T-cell (primary cell): ENCODE results near the gene BCAS3. TPM values are rescaled to one million over a fixed set of nuclear protein-coding genes. Genes with fewer than 3 reads are reported as not detected.
"Not testable (repeated sequence)": the region's sequence is repeated elsewhere in the genome, so short reads cannot be mapped to it uniquely, and the experiment has no call there.

ENCODE experiments used
- ATAC-seq, 4 experiments: fragments of 200-7000 bp in 3 of 4; fragments of 150-1000 bp in 1 of 4; cut with Tn5 transposase; replicated peaks in 1 of 4; 1 replicate in 3 of 4; 2 replicates in 1 of 4; pipeline ENCODE4 v1.10.0; 2021; ENCODE audit warnings: moderate library complexity in 3 of 4, mild to moderate bottlenecking in 2 of 4, moderate number of reproducible peaks in 1 of 4
- CTCF ChIA-PET, 2 donors: fragments of 300-600 bp; sonication (Branson Sonifier 250); formaldehyde crosslinking; loops; one replicate each; lab custom pipeline; 2022; ENCODE audit warnings: antibody characterized with exemption in 2 of 2; lab: Charles Lee
- POLR2A ChIA-PET, 2 donors: fragments of 300-600 bp; sonication (Branson Sonifier 250); formaldehyde crosslinking; loops; one replicate each; lab custom pipeline; 2022; ENCODE audit warnings: antibody characterized with exemption in 2 of 2; lab: Charles Lee
- DNase-seq, 35 experiments: peaks; one replicate each; pipeline versions ENCODE4 v3.0.0 to v3.0.0-alpha.2; 2013 to 2023
- H3K27ac ChIP-seq: one replicate; pipeline ENCODE4 v1.5.1; 2013; ENCODE audit warnings: low read length
- H3K27me3 ChIP-seq, 2 experiments: replicated peaks in 1 of 2; 1 replicate in 1 of 2; 2 replicates in 1 of 2; pipeline versions ENCODE4 v1.6.1 to v1.7.0; 2013; ENCODE audit warnings: low read length in 1 of 2, mixed read lengths in 1 of 2; ENCODE audit not compliant: control insufficient read depth in 2 of 2, insufficient read depth in 2 of 2; ENCODE audit errors: extremely low read depth in 1 of 2
- H3K36me3 ChIP-seq, 2 donors: 1 replicate in 1 of 2; 2 replicates in 1 of 2; pipeline versions ENCODE4 v1.6.1 to v1.7.0; 2013; ENCODE audit warnings: low read length in 1 of 2; ENCODE audit not compliant: control insufficient read depth in 2 of 2, insufficient read depth in 1 of 2; ENCODE audit errors: extremely low read depth in 1 of 2
- H3K4me1 ChIP-seq, 2 experiments: 1 replicate in 1 of 2; 2 replicates in 1 of 2; pipeline versions ENCODE4 v1.6.1 to v1.7.0; 2013; ENCODE audit warnings: low read length in 2 of 2, mixed read lengths in 1 of 2; ENCODE audit not compliant: insufficient read depth in 2 of 2, control insufficient read depth in 1 of 2; ENCODE audit errors: extremely low read depth in 1 of 2
- H3K4me3 ChIP-seq, 2 donors: 1 replicate in 1 of 2; 2 replicates in 1 of 2; pipeline versions ENCODE4 v1.5.1 to v1.7.0; 2013; ENCODE audit warnings: mild to moderate bottlenecking in 2 of 2, low read length in 1 of 2, moderate library complexity in 1 of 2; ENCODE audit not compliant: control insufficient read depth in 1 of 2; ENCODE audit errors: extremely low read depth in 1 of 2
- H3K9me3 ChIP-seq: 2 replicates; pipeline ENCODE4 v1.7.0; 2013
- H3K27ac Mint-ChIP-seq, 2 donors: one replicate each; pipeline ENCODE4 v1.8.0; 2020 to 2021; ENCODE audit warnings: mild to moderate bottlenecking in 2 of 2, mixed read lengths in 2 of 2
- H3K27me3 Mint-ChIP-seq, 2 donors: one replicate each; pipeline ENCODE4 v1.8.0; 2021 to 2022; ENCODE audit warnings: mixed read lengths in 2 of 2
- H3K36me3 Mint-ChIP-seq: one replicate; pipeline ENCODE4 v1.8.0; 2021; ENCODE audit warnings: mixed read lengths
- H3K4me1 Mint-ChIP-seq, 3 donors: one replicate each; pipeline ENCODE4 v1.8.0; 2020 to 2022; ENCODE audit warnings: mixed read lengths in 3 of 3, mild to moderate bottlenecking in 1 of 3
- H3K4me3 Mint-ChIP-seq, 3 donors: one replicate each; pipeline ENCODE4 v1.8.0; 2020 to 2022; ENCODE audit warnings: mild to moderate bottlenecking in 3 of 3, mixed read lengths in 3 of 3, moderate library complexity in 3 of 3
- H3K9me3 Mint-ChIP-seq, 3 donors: one replicate each; pipeline ENCODE4 v1.8.0; 2020 to 2022; ENCODE audit warnings: mixed read lengths in 3 of 3
- WGBS: methylation state at CpG from one replicate; pipeline ENCODE4 v1.1.5; 2013; ENCODE audit warnings: missing lambda C conversion rate; ENCODE audit not compliant: insufficient coverage; 5-methylcytosine and 5-hydroxymethylcytosine counted together
- total RNA-seq, 35 experiments: library from RNA in 6 of 35; stranded (reverse) in 6 of 35; fragments of 120-200 nt in 1 of 35; gene quantifications; one replicate each; pipeline versions ENCODE4 v1.2.1 to v1.2.4 and lab custom pipeline; 2013 to 2026

BCAS3 gene
- total RNA-seq, 5 donors from 2014 or later (not counting 1 experiment from before 2014, with no cell fraction given), result 33.8 to 57.8 (median 38.1) TPM

- H3K9me3 Mint-ChIP-seq, H3K4me3 ChIP-seq, DNase-seq, H3K27me3 Mint-ChIP-seq, ATAC-seq, H3K27me3 ChIP-seq, CTCF ChIA-PET, H3K36me3 ChIP-seq, H3K4me1 ChIP-seq, H3K4me3 Mint-ChIP-seq, H3K9me3 ChIP-seq, H3K4me1 Mint-ChIP-seq, POLR2A ChIA-PET, H3K27ac ChIP-seq, H3K27ac Mint-ChIP-seq, H3K36me3 Mint-ChIP-seq: not testable (repeated sequence)
- WGBS, result 100% methylated on average over 5 of the region's 23 CpGs
Observed at GRCh38 chr17:60976861-60977260, 299.2 kb downstream of the BCAS3 start.

GRCh38 chr17:60989379-60989778 lies 311.7 kb downstream of the BCAS3 start:
- H3K9me3 Mint-ChIP-seq, result no peaks in the 10 kb centered on the region
- H3K27ac ChIP-seq, result no peak overlapping the region
- no peak for DNase-seq
- POLR2A ChIA-PET, result interaction anchor here (0.7 kb wide), 2 partner anchors 10 to 508 kb away, joined by 5 to 7 read pairs; no protein-coding TSS in a partner anchor
- H3K4me3 ChIP-seq, result no peak overlapping the region
- H3K36me3 Mint-ChIP-seq, result peaks cover 22% of the 10 kb centered on the region
- no peak overlapping the region for H3K27ac Mint-ChIP-seq
- H3K9me3 ChIP-seq, result no peaks in the 10 kb centered on the region
- no peaks in the 10 kb centered on the region for H3K4me1 ChIP-seq
- H3K36me3 ChIP-seq, result peaks cover 0 to 2% of the 10 kb centered on the region in 2 donors
- H3K4me3 Mint-ChIP-seq, result no peak overlapping the region
- CTCF ChIA-PET, result no interaction called here
- ATAC-seq, result no peak
- no peaks in the 10 kb centered on the region for H3K4me1 Mint-ChIP-seq
- H3K27me3 ChIP-seq, result no peaks in the 10 kb centered on the region
- no peaks in the 10 kb centered on the region for H3K27me3 Mint-ChIP-seq

GRCh38 chr17:60989846-60990245 lies 312.2 kb downstream of the BCAS3 start:
- 92% methylated on average over 9 of the region's 9 CpGs for WGBS
- no peak for ATAC-seq
- POLR2A ChIA-PET, result interaction anchor here in 1 of 2 donors (0.7 kb wide), 1 partner anchor 507 kb away, joined by 7 read pairs; no protein-coding TSS in a partner anchor

GRCh38 chr17:60993497-60993896 lies 315.8 kb downstream of the BCAS3 start:
- no peaks in the 10 kb centered on the region for H3K27me3 ChIP-seq
- H3K9me3 ChIP-seq, result no peaks in the 10 kb centered on the region
- H3K4me1 Mint-ChIP-seq, result no peaks in the 10 kb centered on the region
- H3K36me3 Mint-ChIP-seq, result peaks cover 18% of the 10 kb centered on the region
- ATAC-seq (no peak), DNase-seq (no peak)
- peaks cover 0 to 2% of the 10 kb centered on the region in 2 donors for H3K36me3 ChIP-seq
- POLR2A ChIA-PET, result no interaction called here
- WGBS, result 80% methylated on average over 1 of the region's 3 CpGs
- no peaks in the 10 kb centered on the region for H3K27me3 Mint-ChIP-seq
- no peaks in the 10 kb centered on the region for H3K9me3 Mint-ChIP-seq
- no peak overlapping the region for H3K4me3 ChIP-seq
- H3K4me3 Mint-ChIP-seq, result no peak overlapping the region
- no peak overlapping the region for H3K27ac Mint-ChIP-seq
- CTCF ChIA-PET, result no interaction called here
- H3K27ac ChIP-seq, result no peak overlapping the region
- H3K4me1 ChIP-seq, result no peaks in the 10 kb centered on the region

More at GRCh38 chr17:60989846-60990245, 312.2 kb downstream of the BCAS3 start:
- Mint-ChIP-seq H3K27ac (no peak overlapping the region), H3K27me3 (no peaks in the 10 kb centered on the region), H3K4me1 (no peaks in the 10 kb centered on the region), H3K9me3 (no peaks in the 10 kb centered on the region), H3K4me3 (no peak overlapping the region), H3K36me3 (peaks cover 22% of the 10 kb centered on the region)
- no peak for DNase-seq
- Histone ChIP-seq H3K9me3 (no peaks in the 10 kb centered on the region), H3K36me3 (peaks cover 0 to 2% of the 10 kb centered on the region in 2 donors), H3K4me3 (no peak overlapping the region), H3K4me1 (no peaks in the 10 kb centered on the region), H3K27me3 (no peaks in the 10 kb centered on the region), H3K27ac (no peak overlapping the region)
- CTCF ChIA-PET, result no interaction called here

- Histone ChIP-seq H3K4me3 (no peak overlapping the region), H3K27me3 (no peaks in the 10 kb centered on the region), H3K4me1 (no peaks in the 10 kb centered on the region), H3K27ac (no peak overlapping the region), H3K36me3 (no peaks in the 10 kb centered on the region), H3K9me3 (no peaks in the 10 kb centered on the region)
- H3K27ac Mint-ChIP-seq, result no peak overlapping the region
- ATAC-seq, result no peak
- no peak for DNase-seq
- H3K36me3 Mint-ChIP-seq, result peaks cover 10% of the 10 kb centered on the region
- ChIA-PET CTCF (no interaction called here), POLR2A (no interaction called here)
- H3K27me3 Mint-ChIP-seq, result no peaks in the 10 kb centered on the region
- H3K9me3 Mint-ChIP-seq, result no peaks in the 10 kb centered on the region
- H3K4me1 Mint-ChIP-seq, result no peaks in the 10 kb centered on the region
- H3K4me3 Mint-ChIP-seq, result no peak overlapping the region
Observed at GRCh38 chr17:60995680-60996079, 318.0 kb downstream of the BCAS3 start.

GRCh38 chr17:61000911-61001310 lies 323.3 kb downstream of the BCAS3 start:
- Mint-ChIP-seq H3K9me3 (no peaks in the 10 kb centered on the region), H3K36me3 (peaks cover 7% of the 10 kb centered on the region), H3K27me3 (no peaks in the 10 kb centered on the region), H3K27ac (no peak overlapping the region), H3K4me3 (no peak overlapping the region), H3K4me1 (peaks cover 0 to 5% (median 0%) of the 10 kb centered on the region in 3 donors)
- ATAC-seq (no peak), DNase-seq (no peak)
- Histone ChIP-seq H3K4me3 (no peak overlapping the region), H3K27ac (no peak overlapping the region), H3K27me3 (no peaks in the 10 kb centered on the region), H3K4me1 (no peaks in the 10 kb centered on the region), H3K36me3 (no peaks in the 10 kb centered on the region), H3K9me3 (no peaks in the 10 kb centered on the region)
- POLR2A ChIA-PET, result no interaction called here
- CTCF ChIA-PET, result interaction anchor here in 1 of 2 donors (1.0 to 1.3 kb wide), 2 partner anchors 358 to 389 kb away, joined by 3 to 7 read pairs; no protein-coding TSS in a partner anchor
- no CpG with 5 or more reads among the region's 2 CpGs for WGBS
